GM18951 (cell line): Measurements from ENCODE around the gene CORIN.

Experiments used
- POLR2A ChIP-seq: IDR thresholded peaks from 4 replicates; pipeline ENCODE4 v1.6.1; 2011; ENCODE audit warnings: mild to moderate bottlenecking; ENCODE audit not compliant: insufficient read length, insufficient read depth; ENCODE audit errors: extremely low read depth
- in situ Hi-C: fragments of 300-500 bp; cut with MboI; formaldehyde crosslinking; loops from one replicate; pipeline ENCODE4 v1.12.0; 2022; ENCODE audit warnings: low sequenced_read_pairs, mixed read lengths, inconsistent platforms; ENCODE audit not compliant: unreplicated experiment

The CORIN gene

DNA sequence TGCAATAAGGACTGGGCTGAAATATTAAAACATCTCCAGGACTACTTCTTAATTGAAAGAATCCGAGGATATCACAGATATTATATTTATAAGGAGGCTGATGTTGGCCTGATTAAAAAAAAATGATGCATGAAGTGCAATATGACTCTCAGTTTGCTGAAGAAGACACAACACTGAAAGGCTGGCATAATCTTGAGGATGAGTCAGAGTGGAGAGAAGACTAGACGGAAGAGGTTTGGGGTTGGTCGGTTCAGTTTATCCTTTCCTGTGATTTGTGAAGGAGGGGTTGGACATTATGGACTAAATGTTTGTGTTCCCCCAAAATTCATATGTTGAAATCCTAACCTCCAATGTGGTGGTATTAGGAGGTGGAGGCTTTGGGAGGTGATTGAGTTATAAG, 170.3 kb downstream of the CORIN start:
- in situ Hi-C loops: no loop called here
- TF ChIP-seq POLR2A: no peak

DNA sequence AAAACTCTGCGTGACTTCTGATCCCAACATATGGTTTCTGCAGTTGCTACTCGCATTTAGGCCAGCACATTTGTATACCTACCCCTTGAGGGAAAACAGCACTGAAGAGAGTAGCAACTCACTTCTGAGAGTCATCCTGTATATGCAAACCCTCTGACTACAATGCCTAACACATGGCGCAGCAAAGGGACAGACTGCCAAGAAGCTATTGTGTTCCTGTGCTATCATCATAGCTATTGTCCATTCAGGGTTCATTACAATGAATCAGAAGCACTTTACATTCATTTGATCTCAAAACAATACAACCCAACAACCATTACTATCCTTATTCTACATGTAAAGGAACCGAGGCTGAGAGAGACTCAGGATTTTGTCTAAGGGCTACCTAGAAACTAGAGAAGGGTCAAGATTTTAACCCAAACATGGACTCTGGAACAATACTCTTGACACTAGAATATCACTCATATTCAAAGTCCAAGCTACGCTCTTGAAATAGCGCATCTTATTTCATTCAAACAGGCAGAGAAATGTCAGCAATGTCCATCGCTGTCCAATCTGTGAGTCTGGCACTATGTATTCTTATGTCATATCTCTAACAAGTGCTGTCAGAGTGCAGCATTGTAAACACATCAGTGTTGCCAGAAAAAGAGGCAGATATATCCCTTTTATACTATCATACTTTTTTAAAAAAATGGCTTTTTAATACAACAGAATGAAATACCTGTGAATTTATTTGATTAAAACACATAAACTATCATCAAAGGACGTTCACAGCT, 173.6 kb downstream of the CORIN start:
- in situ Hi-C loops: no loop called here
- no peak for TF ChIP-seq POLR2A

DNA sequence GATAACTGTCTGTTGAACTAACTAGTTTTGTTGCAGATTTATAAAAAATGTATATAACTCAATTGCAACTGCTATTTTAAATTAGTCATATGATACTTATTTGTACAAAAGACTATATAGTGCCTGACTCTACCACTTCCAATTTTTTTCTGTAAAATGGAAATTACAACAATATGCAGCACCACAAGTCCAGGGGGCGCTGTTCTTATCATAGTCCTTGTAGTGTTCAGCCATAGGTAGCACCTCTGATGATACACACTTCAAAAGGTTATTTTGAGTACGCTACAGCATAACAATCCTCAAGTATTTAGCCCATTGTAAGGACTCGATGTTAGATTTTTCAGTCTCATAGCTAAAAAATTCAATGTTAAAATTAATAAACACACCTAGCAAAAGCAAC, 174.9 kb downstream of the CORIN start:
- in situ Hi-C loops: no loop called here
- TF ChIP-seq POLR2A: no peak

DNA sequence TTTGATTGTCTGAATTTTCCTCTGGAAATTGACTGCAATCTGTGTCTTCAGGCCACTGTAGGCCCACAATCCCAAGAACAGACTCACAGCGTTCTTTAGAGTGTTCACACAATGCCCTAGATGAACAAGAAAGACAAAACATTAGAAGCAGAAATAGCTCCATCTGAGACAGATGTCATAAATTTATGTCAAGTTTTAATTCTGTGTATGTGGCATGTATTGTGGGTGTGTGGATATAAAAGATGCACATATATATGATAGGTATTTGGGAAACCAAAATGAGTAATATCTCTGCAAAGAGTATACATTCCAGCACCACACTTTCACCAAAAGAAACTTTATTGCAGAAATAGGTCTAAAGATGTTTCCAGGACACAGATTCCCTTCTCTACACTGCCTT, 176.1 kb downstream of the CORIN start:
- no peak for TF ChIP-seq POLR2A
- in situ Hi-C loops: no loop called here

DNA sequence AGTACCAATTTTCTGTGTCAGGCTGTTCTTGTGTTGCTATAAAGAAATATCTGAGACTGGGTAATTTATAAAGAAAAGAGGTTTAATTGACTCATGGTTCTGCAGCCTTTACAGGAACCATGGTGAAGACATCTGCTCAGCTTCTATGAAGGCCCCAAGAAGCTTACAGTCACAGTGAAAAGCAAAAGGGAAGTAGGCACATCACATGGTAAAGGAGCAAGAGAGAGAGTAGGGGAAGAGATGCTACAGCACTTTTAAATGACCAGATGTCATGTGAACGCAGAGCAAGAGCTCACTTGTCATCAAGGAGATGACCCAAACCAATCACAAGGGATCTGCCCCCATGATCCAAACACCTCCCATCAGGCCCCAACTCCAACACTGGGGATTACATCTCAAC, 178.5 kb downstream of the CORIN start:
- TF ChIP-seq POLR2A: no peak
- in situ Hi-C loops: no loop called here

DNA sequence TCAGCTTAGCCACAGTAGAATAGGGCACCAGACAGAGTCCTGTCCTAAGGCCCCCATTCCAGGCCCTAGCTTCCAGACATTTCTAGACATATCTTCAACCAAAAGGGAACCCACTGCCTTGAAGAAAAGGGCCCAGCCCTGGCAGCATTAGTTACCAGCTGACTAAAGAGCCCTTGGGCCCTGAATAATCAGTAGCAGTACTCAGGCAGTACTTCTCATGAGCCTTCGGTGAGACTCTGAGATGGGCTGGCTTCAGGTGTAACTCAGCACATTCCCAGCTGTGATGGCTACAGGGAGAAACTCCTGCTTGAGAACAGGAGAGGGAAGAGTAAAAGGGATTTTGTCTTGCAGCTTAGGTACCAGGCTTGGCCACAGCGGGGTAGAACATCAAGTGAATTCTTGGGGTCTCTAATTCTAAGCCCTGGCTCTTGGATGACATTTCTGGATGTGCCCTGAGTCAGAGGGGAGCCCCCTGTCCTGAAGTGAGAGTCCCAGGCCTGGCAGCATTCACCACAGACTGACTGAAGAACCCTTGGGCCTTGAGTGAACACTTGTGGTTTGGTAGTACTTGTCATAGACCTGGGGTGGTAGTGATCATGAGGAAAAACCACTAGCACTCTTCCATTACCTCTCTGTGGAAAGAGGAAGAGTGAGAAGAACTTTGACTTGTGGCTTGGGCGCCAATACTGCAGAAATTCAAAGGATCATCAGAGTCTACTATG, 182.7 kb downstream of the CORIN start:
- no peak for TF ChIP-seq POLR2A
- in situ Hi-C loops: no loop called here

DNA sequence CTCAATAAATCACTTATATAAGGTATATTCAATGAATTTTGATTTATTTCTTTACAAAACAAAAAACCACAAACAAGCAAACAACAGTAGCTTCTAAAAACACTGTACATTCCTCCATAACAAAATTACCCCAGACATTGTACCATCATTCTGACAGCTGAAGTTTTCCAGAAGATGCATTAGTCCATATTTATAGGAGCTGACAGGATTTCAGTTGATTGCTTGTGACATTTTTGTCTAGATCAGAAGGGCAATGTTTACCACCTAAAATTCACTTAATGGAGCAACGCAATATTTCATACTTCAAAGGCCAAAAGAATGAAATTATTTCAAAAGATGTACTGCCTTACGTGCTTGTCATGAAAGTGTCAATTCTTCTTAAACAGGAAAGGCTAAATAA, 185.8 kb downstream of the CORIN start:
- no peak for TF ChIP-seq POLR2A
- in situ Hi-C loops: no loop called here

DNA sequence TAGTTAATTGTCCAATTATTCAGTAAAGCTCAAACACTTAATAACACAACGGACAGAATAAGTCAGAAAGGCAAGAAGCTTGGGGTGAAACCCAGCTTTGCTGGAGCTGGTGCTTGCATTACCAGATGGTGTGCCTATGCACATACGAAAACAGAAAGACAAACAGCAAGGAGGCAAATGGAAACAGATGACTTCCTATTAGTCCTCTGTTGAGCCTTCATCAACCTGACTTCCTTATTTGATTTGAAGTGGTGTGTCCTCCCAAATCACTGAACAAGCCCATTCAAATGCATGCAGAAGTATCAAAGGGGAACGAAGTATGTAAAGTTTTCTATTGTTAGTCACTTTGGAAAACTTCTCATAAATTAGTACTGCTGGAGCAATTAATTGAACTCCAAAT, 186.6 kb downstream of the CORIN start:
- TF ChIP-seq POLR2A: no peak
- in situ Hi-C loops: no loop called here

DNA sequence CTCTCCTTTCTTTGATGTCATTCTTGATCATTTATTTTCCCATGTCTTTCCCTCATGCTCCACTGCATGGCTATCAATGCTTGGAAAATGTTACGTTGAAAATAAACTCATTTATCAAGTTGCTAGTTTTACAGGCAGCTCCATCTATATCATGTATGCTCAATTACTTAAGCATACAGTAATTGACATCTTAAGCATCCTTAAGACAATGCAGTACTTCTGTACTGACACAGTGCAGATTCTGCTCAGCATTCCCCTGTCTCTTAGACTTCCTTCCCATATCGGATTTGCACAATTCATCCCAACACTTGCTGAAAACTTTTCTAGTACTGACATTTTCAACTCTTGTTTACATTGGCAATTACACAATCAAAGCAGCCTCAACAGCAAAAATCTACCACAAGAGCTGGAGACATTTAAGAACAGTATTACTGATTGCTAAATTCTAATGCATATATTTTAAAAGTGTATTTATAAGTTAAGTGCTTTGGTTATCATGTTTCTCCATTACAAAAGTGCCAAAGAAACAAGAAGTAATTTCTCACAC, 187.2 kb downstream of the CORIN start:
- in situ Hi-C loops: no loop called here
- no peak for TF ChIP-seq POLR2A

DNA sequence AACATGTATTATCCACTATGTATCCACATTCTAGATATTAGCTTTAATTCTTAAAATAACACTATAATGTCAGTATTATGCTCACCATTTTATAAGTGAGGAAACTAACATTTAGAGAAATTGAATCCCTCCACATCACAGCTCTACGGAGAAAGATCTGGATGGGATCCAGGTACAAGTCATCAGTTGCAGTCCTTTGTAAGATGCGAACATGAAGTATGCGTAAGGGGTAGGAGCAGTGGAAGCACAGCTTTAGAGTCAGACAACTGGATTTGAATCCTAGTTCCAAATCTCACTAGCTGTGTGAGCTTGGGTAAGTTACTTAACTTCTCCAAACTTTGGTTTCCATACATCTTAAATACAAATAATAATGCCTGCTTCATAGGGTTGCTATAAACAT, 190.3 kb downstream of the CORIN start:
- in situ Hi-C loops: no loop called here
- TF ChIP-seq POLR2A: no peak

DNA sequence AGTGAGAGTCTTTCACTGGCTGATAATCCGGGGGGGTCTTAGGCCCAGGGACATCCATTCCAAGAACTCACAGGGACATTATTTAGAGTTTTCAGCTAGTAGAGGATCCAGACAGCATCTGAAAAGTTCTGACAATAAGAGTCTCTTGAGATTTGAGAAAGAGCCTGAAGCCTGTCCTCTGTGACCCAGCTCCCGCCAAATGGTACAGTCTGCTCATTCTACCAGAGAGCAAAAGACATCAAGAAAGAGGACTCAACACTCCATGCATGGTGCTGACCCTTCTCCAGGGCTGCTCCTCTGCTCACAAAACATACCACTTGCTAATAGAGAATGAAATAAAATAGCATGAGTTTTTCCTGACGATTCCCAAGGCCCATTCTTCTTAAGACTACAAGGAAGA, 190.8 kb downstream of the CORIN start:
- TF ChIP-seq POLR2A: no peak
- in situ Hi-C loops: no loop called here

DNA sequence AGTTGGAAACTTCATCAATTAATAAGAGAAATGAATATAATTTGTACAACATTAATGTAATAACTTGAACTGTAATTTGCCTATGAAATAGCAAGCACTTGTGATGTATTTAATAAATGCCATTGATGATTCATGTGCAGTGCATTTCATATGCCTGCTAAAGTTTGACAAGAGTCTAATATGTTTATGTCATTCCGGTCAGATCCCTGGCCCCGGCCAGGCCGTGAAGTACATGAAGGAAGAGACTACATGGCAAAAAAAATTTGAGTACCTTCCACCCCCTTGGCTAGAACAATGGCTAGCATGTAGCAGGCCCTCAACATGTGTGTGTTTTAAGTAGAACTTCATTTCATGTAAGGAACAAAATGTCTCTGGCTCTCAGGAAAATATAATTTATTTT, 191.5 kb downstream of the CORIN start:
- in situ Hi-C loops: no loop called here
- TF ChIP-seq POLR2A: no peak

DNA sequence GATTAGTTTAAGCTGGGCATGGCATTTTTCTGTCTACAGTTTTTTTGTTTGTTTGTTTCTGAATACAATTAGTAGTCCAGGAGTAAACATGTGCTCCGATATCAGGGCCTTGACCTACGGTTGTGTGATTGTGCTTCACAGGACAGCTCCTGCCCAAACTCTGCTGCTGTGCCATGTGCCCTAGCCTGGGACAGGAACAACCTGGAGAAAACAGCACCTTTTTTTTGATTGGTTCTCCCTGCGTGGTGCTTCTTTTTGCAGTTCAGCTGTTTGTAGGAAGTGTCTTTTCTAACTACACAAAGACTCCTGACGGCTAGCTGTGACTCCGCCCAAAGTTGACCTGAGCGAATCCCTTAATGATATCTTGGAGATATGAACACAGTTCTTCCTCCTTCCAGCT, 194.0 kb downstream of the CORIN start:
- no peak for TF ChIP-seq POLR2A

DNA sequence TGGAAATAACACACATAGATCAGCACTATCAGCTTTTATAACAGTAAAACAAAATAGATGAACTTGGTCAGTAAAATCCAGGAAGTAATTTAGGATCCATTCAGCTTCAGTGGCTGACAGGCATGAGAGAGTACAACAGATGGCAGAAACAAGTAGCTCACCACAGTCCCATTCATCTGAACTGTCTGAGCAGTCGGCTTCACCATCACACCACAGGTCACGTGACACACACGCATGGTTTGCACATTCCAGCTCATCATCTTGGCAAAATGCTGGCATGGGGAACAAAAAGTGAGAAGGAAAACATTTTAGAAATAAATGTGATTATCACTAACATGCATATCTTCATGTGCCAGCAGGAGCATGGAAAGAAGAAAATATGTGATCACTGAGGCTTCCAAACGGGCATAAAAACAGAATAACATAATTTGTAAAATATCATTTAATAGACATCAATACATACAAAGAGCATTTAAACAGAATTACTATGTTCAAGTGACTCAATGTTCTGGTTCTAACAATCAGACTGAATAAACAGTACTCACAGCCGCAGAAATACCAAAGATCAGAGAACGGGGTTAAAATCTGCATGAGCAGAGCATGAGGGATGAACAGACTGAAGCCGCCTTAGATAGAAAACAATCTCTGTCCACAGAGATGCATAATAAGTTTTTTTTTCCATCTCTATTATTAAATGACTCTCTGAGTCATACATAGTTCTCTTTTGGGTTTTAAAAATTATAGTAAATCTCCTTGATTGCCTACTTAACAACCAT, 194.7 kb downstream of the CORIN start:
- in situ Hi-C loops: no loop called here
- no peak for TF ChIP-seq POLR2A

More for the DNA sequence above, 194.0 kb downstream of the CORIN start:
- in situ Hi-C loops: no loop called here
